ENCODE data around the gene MANEA.

MANEA gene

GRCh38 chr6:95614094-95614493, 36.8 kb downstream of the MANEA start:
- no peak overlapping the region for H3K4me3 ChIP-seq (replicated peaks in 1 of 2; ENCODE audit: low read depth in 2 of 2, low read length in 2 of 2)
- DNase-seq (ENCODE audit: low read depth in 2 of 2), result peak; percentile 22 to 52
- no peak for TF ChIP-seq CTCF (IDR thresholded peaks at IDR 0.05; ENCODE audit: low read depth, low read length)

GRCh38 chr6:95629551-95629950, 52.2 kb downstream of the MANEA start:
- no peak for TF ChIP-seq CTCF (IDR thresholded peaks at IDR 0.05; ENCODE audit: low read depth, low read length)
- H3K4me3 ChIP-seq (replicated peaks in 1 of 2; ENCODE audit: low read depth in 2 of 2, low read length in 2 of 2), result no peak overlapping the region
- no peak for DNase-seq (ENCODE audit: low read depth in 2 of 2)

- TF ChIP-seq CTCF (IDR thresholded peaks at IDR 0.05; ENCODE audit: low read depth, low read length), result no peak
- H3K4me3 ChIP-seq (replicated peaks in 1 of 2; ENCODE audit: low read depth in 2 of 2, low read length in 2 of 2), result no peak overlapping the region
- no peak for DNase-seq (ENCODE audit: low read depth in 2 of 2)
Measured at GRCh38 chr6:95636552-95637431, 59.5 kb downstream of the MANEA start.

- no peak for TF ChIP-seq CTCF (IDR thresholded peaks at IDR 0.05; ENCODE audit: low read depth, low read length)
- DNase-seq (ENCODE audit: low read depth in 2 of 2), result no peak
- H3K4me3 ChIP-seq (replicated peaks in 1 of 2; ENCODE audit: low read depth in 2 of 2, low read length in 2 of 2), result no peak overlapping the region
Measured at GRCh38 chr6:95648636-95649035, 71.3 kb downstream of the MANEA start.

- no peak for DNase-seq (ENCODE audit: low read depth in 2 of 2)
- no peak overlapping the region for H3K4me3 ChIP-seq (replicated peaks in 1 of 2; ENCODE audit: low read depth in 2 of 2, low read length in 2 of 2)
- no peak for TF ChIP-seq CTCF (IDR thresholded peaks at IDR 0.05; ENCODE audit: low read depth, low read length)
Measured at GRCh38 chr6:95649451-95649850, 72.1 kb downstream of the MANEA start.

GRCh38 chr6:95654176-95654575, 76.8 kb downstream of the MANEA start:
- no peak overlapping the region for H3K4me3 ChIP-seq (replicated peaks in 1 of 2; ENCODE audit: low read depth in 2 of 2, low read length in 2 of 2)
- DNase-seq (ENCODE audit: low read depth in 2 of 2), result no peak
- no peak for TF ChIP-seq CTCF (IDR thresholded peaks at IDR 0.05; ENCODE audit: low read depth, low read length)

All from cardiac fibroblast (primary cell).